HCT116 (cell line): ENCODE results near the gene ZFYVE1. TPM values are rescaled to one million over a fixed set of nuclear protein-coding genes. Genes with fewer than 3 reads are reported as not detected.

Source experiments
- ATAC-seq: fragments of 200-7000 bp; cut with Tn5 transposase; 2 replicates; pipeline ENCODE4 v1.9.1; 2020; ENCODE audit warnings: mild to moderate bottlenecking, moderate library complexity
- BruUV-seq: library from RNA; stranded (reverse); fragments of 400-500 nt; replicated peaks from 2 replicates; lab custom pipeline; 2021; lab: Mats Ljungman, UMichigan
- CTCF ChIA-PET: fragments of 300-600 bp; sonication (Branson Sonifier 250); formaldehyde crosslinking; loops from one replicate; lab custom pipeline; 2021; ENCODE audit warnings: antibody characterized with exemption; lab: Charles Lee
- POLR2A ChIA-PET: fragments of 300-600, 350-600 bp; sonication (Branson Sonifier 250); formaldehyde crosslinking; loops from one replicate; lab custom pipeline; 2021; ENCODE audit warnings: antibody characterized with exemption; lab: Charles Lee
- RAD21 ChIA-PET, 2 experiments: fragments of 300-600 bp; sonication (Branson Sonifier 250); formaldehyde crosslinking; loops; one replicate each; lab custom pipeline; 2023; ENCODE audit warnings: low total read pairs in 2 of 2; ENCODE audit not compliant: uncharacterized antibody in 2 of 2, unreplicated experiment in 2 of 2, low non-redundant PET in 1 of 2; lab: Charles Lee
- DNase-seq: peaks from one replicate; pipeline ENCODE4 v3.0.0-alpha.2; 2010; ENCODE audit warnings: low read depth, low spot score
- H2AFZ ChIP-seq: fragments of 200-600 bp; shearing (Covaris generic), sonication (generic); 2 replicates; pipeline ENCODE4 v1.6.1; 2017; ENCODE audit warnings: low read depth, mixed run types, mixed read lengths, antibody characterized with exemption, low read length; ENCODE audit not compliant: poor library complexity, severe bottlenecking
- H3K27ac ChIP-seq: 2 replicates; pipeline ENCODE4 v1.5.1; 2012; ENCODE audit warnings: low read depth, low read length
- H3K27me3 ChIP-seq: fragments of 200-600 bp; sonication (generic); 2 replicates; pipeline ENCODE4 v1.6.1; 2016; ENCODE audit warnings: mixed run types, low read length, mixed read lengths; ENCODE audit not compliant: insufficient read depth
- H3K36me3 ChIP-seq, 2 experiments: fragments of 200-500 bp in 1 of 2; fragments of 200-600 bp in 1 of 2; sonication (Bioruptor generic) in 1 of 2; sonication (generic) in 1 of 2; 2 replicates each; pipeline versions ENCODE4 v1.5.1 to v1.6.1; 2014 to 2016; ENCODE audit warnings: low read length in 2 of 2, inconsistent platforms in 1 of 2, mixed read lengths in 1 of 2, mixed run types in 1 of 2; ENCODE audit not compliant: insufficient read depth in 2 of 2, control insufficient read depth in 1 of 2
- H3K4me1 ChIP-seq, 2 experiments: fragments of 200-600 bp in 1 of 2; sonication (generic) in 1 of 2; 2 replicates each; pipeline versions ENCODE4 v1.5.1 to v1.6.1; 2012 to 2017; ENCODE audit warnings: low read length in 2 of 2, inconsistent platforms in 1 of 2, mild to moderate bottlenecking in 1 of 2, mixed read lengths in 1 of 2, mixed run types in 1 of 2, moderate library complexity in 1 of 2; ENCODE audit not compliant: insufficient read depth in 2 of 2, control insufficient read depth in 1 of 2
- H3K4me2 ChIP-seq: fragments of 200-600 bp; sonication (generic); 2 replicates; pipeline ENCODE4 v1.6.1; 2017; ENCODE audit warnings: mixed run types, low read length, mixed read lengths
- H3K4me3 ChIP-seq, 2 experiments: fragments of 200-600 bp in 1 of 2; sonication (generic) in 1 of 2; replicated peaks in 1 of 2; 2 replicates each; pipeline ENCODE4 v1.5.1; 2011 to 2016; ENCODE audit warnings: low read length in 2 of 2, control low read depth in 1 of 2, low read depth in 1 of 2, mild to moderate bottlenecking in 1 of 2, mixed read lengths in 1 of 2, mixed run types in 1 of 2
- H3K79me2 ChIP-seq: fragments of 200-600 bp; sonication (generic); 2 replicates; pipeline ENCODE4 v1.6.1; 2017; ENCODE audit warnings: mild to moderate bottlenecking, mixed run types, low read length, moderate library complexity, mixed read lengths; ENCODE audit not compliant: insufficient read depth
- H3K9ac ChIP-seq: fragments of 200-600 bp; sonication (generic); 2 replicates; pipeline ENCODE4 v1.6.1; 2016; ENCODE audit warnings: low read length, mixed read lengths
- H3K9me2 ChIP-seq: fragments of 200-600 bp; sonication (generic), shearing (Covaris generic); 2 replicates; pipeline ENCODE4 v1.6.1; 2017; ENCODE audit warnings: mixed run types, mild to moderate bottlenecking, moderate library complexity; ENCODE audit not compliant: insufficient read depth
- H3K9me3 ChIP-seq, 2 experiments: fragments of 200-500 bp in 1 of 2; fragments of 200-600 bp in 1 of 2; sonication (Bioruptor generic) in 1 of 2; sonication (generic) in 1 of 2; 2 replicates each; pipeline ENCODE4 v1.6.1; 2014 to 2017; ENCODE audit warnings: low read length in 2 of 2, mixed read lengths in 2 of 2, inconsistent platforms in 1 of 2, low read depth in 1 of 2, mild to moderate bottlenecking in 1 of 2, mixed run types in 1 of 2, moderate library complexity in 1 of 2; ENCODE audit not compliant: control insufficient read depth in 1 of 2, insufficient read depth in 1 of 2
- H4K20me1 ChIP-seq: fragments of 200-600 bp; sonication (generic), shearing (Covaris generic); 2 replicates; pipeline ENCODE4 v1.6.1; 2017; ENCODE audit warnings: mixed run types, mild to moderate bottlenecking, moderate library complexity; ENCODE audit not compliant: insufficient read depth
- ATF3 ChIP-seq: IDR thresholded peaks from 2 replicates; pipeline ENCODE4 v1.6.1; 2012
- CEBPB ChIP-seq: IDR thresholded peaks from 2 replicates; pipeline ENCODE4 v1.6.1; 2012; ENCODE audit warnings: low read depth
- ELF1 ChIP-seq: IDR thresholded peaks from 2 replicates; pipeline ENCODE4 v1.6.1; 2012; ENCODE audit warnings: low read depth, borderline replicate concordance
- EZH2 ChIP-seq: fragments of 200-600 bp; sonication (generic); IDR thresholded peaks from 2 replicates; pipeline ENCODE4 v1.6.1; 2017; ENCODE audit warnings: antibody characterized with exemption, mixed run types
- FOSL1 ChIP-seq: IDR thresholded peaks from 2 replicates; pipeline ENCODE4 v1.6.1; 2012; ENCODE audit warnings: low read depth
- JUND ChIP-seq: IDR thresholded peaks from 2 replicates; pipeline ENCODE4 v1.6.1; 2012
- POLR2A ChIP-seq: IDR thresholded peaks from 2 replicates; pipeline ENCODE4 v1.7.0; 2011; ENCODE audit warnings: borderline replicate concordance; ENCODE audit not compliant: insufficient read depth, insufficient read length; ENCODE audit errors: extremely low read depth
- POLR2AphosphoS5 ChIP-seq: IDR thresholded peaks from 2 replicates; pipeline ENCODE4 v1.6.1; 2011; ENCODE audit warnings: mild to moderate bottlenecking, low read depth, low read length, moderate library complexity
- RAD21 ChIP-seq: IDR thresholded peaks from 2 replicates; pipeline ENCODE4 v1.6.1; 2012; ENCODE audit warnings: low read depth, mild to moderate bottlenecking
- SRF ChIP-seq: IDR thresholded peaks from 2 replicates; pipeline ENCODE4 v1.6.1; 2012; ENCODE audit warnings: low read depth
- TCF7L2 ChIP-seq: IDR thresholded peaks from 2 replicates; pipeline ENCODE4 v1.7.0; 2011; ENCODE audit warnings: borderline replicate concordance, inconsistent platforms; ENCODE audit not compliant: insufficient read depth, insufficient read length; ENCODE audit errors: extremely low read depth
- YY1 ChIP-seq: IDR thresholded peaks from 2 replicates; pipeline ENCODE4 v1.6.1; 2011; ENCODE audit warnings: low read length, low read depth, moderate library complexity, mild to moderate bottlenecking; ENCODE audit not compliant: insufficient replicate concordance; ENCODE audit errors: extremely low read depth
- ZFX ChIP-seq: fragments of 450-650 bp; IDR thresholded peaks from 2 replicates; pipeline ENCODE4 v1.6.1; 2017
- ZNF274 ChIP-seq: fragments of 200-500 bp; sonication (Bioruptor generic); IDR thresholded peaks from 2 replicates; pipeline ENCODE4 v1.6.1; 2014; ENCODE audit warnings: mild to moderate bottlenecking, low read depth, low read length, inconsistent platforms
- intact Hi-C: fragments of 100-400 bp; cut with micrococcal nuclease; formaldehyde crosslinking; loops from 2 replicates; pipeline ENCODE4 v1.10.0; 2022
- total RNA-seq: library from RNA; stranded (reverse); gene quantifications from one replicate; pipeline ENCODE4 v1.2.1, GENCODE V29; 2021; ENCODE audit not compliant: unreplicated experiment
- TF ChIP-seq, protein P1 (sequence below): IDR thresholded peaks from 2 replicates; pipeline ENCODE4 v1.6.1; 2012; ENCODE audit warnings: low read depth

Gene ZFYVE1
- total RNA-seq, 1 experiment from 2014 or later, result 7.7 TPM

DNA sequence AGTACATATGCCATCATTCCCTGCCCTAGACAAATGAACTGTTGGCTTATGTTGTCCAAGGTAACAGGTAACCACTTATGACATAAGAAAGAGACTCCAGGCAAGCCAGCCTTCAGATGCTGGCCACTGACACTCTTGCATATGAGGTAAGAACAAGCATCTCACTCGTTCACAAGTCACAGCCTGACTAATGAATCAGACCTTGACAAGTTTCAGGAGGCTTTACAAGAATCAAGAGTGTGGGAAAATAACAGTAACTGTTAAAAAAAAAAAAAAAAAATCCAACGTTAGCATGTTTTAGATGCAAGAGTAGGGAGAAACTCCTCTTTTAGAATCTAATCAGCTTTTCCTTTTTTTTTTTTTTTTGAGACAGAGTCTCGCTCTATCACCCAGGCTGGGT, 40.7 kb downstream of the ZFYVE1 start:
- intact Hi-C loops, result no loop called here

More for the DNA sequence above, 40.7 kb downstream of the ZFYVE1 start:
- no peaks in the 10 kb centered on the region for H3K9me2 ChIP-seq
- no peak overlapping the region for H3K9ac ChIP-seq
- ChIA-PET CTCF (no interaction called here), RAD21 (interaction anchor here in 1 of 2 experiments (0.6 kb wide), 1 partner anchor 649 kb away, joined by 3 read pairs; no protein-coding TSS in a partner anchor), POLR2A (no interaction called here)
- no peak overlapping the region for H3K27ac ChIP-seq
- no TSS peak for BruUV-seq
- TF ChIP-seq POLR2A (no peak), EZH2 (no peak), TCF7L2 (no peak), ELF1 (no peak), YY1 (no peak), POLR2AphosphoS5 (no peak), CEBPB (no peak), ZFX (no peak), SRF (no peak), JUND (no peak), ATF3 (no peak), ZNF274 (no peak), FOSL1 (no peak), RAD21 (no peak)
- TF ChIP-seq, protein P1, sequence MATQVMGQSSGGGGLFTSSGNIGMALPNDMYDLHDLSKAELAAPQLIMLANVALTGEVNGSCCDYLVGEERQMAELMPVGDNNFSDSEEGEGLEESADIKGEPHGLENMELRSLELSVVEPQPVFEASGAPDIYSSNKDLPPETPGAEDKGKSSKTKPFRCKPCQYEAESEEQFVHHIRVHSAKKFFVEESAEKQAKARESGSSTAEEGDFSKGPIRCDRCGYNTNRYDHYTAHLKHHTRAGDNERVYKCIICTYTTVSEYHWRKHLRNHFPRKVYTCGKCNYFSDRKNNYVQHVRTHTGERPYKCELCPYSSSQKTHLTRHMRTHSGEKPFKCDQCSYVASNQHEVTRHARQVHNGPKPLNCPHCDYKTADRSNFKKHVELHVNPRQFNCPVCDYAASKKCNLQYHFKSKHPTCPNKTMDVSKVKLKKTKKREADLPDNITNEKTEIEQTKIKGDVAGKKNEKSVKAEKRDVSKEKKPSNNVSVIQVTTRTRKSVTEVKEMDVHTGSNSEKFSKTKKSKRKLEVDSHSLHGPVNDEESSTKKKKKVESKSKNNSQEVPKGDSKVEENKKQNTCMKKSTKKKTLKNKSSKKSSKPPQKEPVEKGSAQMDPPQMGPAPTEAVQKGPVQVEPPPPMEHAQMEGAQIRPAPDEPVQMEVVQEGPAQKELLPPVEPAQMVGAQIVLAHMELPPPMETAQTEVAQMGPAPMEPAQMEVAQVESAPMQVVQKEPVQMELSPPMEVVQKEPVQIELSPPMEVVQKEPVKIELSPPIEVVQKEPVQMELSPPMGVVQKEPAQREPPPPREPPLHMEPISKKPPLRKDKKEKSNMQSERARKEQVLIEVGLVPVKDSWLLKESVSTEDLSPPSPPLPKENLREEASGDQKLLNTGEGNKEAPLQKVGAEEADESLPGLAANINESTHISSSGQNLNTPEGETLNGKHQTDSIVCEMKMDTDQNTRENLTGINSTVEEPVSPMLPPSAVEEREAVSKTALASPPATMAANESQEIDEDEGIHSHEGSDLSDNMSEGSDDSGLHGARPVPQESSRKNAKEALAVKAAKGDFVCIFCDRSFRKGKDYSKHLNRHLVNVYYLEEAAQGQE, result no peak
- H4K20me1 ChIP-seq, result no peaks in the 10 kb centered on the region
- no peaks in the 10 kb centered on the region for H3K27me3 ChIP-seq
- no peak for DNase-seq
- H2AFZ ChIP-seq, result no peak overlapping the region
- H3K79me2 ChIP-seq, result no peaks in the 10 kb centered on the region
- H3K9me3 ChIP-seq, result no peaks in the 10 kb centered on the region
- no peak for ATAC-seq
- no peaks in the 10 kb centered on the region; a peak in 1 of 4 replicates for H3K36me3 ChIP-seq
- H3K4me2 ChIP-seq, result no peak overlapping the region
- H3K4me3 ChIP-seq, result no peak overlapping the region
- H3K4me1 ChIP-seq, result no peaks in the 10 kb centered on the region
